ENCODE data around the gene FREM1. TPM values are rescaled to one million over a fixed set of nuclear protein-coding genes. Genes with fewer than 3 reads are reported as not detected.

The FREM1 gene
- total and polyA plus RNA-seq, 8 donors: 4.6 to 19.8 (median 8.2) TPM

DNA sequence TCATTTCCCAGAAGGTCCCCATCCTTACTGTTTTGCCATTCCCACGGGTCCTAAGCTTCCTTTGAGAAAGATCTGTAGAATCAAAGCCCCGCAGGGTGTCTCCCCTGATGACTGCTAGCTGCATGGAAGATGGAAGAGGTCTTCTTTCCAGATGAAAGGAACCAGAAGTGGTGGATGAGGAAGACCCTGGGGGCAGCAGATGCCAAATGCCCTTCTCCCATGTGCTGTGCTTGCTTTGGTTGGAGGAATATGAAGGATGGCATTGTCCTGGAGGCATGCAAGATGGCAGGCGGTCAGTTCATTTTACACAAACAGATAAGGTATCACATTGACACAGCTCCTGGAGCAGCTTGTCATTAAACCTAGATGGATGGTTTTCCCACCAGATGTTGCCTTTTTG, 161.9 kb downstream of the FREM1 start:
- DNase-seq: no peak
- WGBS, 2 donors: 90 to 92% methylated on average over 3 of the region's 3 CpGs
- no peak for FAIRE-seq
- Histone ChIP-seq H3K4me1 (no peaks in the 10 kb centered on the region), H3K27me3 (no peaks in the 10 kb centered on the region), H3K36me3 (peaks cover 0 to 38% (median 7%) of the 10 kb centered on the region in 3 donors), H3K27ac (no peak overlapping the region), H3K4me3 (no peak overlapping the region), H3K9me3 (no peaks in the 10 kb centered on the region)
- no peak for ATAC-seq
- TF ChIP-seq, protein P1, sequence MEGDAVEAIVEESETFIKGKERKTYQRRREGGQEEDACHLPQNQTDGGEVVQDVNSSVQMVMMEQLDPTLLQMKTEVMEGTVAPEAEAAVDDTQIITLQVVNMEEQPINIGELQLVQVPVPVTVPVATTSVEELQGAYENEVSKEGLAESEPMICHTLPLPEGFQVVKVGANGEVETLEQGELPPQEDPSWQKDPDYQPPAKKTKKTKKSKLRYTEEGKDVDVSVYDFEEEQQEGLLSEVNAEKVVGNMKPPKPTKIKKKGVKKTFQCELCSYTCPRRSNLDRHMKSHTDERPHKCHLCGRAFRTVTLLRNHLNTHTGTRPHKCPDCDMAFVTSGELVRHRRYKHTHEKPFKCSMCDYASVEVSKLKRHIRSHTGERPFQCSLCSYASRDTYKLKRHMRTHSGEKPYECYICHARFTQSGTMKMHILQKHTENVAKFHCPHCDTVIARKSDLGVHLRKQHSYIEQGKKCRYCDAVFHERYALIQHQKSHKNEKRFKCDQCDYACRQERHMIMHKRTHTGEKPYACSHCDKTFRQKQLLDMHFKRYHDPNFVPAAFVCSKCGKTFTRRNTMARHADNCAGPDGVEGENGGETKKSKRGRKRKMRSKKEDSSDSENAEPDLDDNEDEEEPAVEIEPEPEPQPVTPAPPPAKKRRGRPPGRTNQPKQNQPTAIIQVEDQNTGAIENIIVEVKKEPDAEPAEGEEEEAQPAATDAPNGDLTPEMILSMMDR (IDR thresholded peaks at IDR 0.05): no peak
- intact Hi-C loops (cut with DNase I): no loop called here

DNA sequence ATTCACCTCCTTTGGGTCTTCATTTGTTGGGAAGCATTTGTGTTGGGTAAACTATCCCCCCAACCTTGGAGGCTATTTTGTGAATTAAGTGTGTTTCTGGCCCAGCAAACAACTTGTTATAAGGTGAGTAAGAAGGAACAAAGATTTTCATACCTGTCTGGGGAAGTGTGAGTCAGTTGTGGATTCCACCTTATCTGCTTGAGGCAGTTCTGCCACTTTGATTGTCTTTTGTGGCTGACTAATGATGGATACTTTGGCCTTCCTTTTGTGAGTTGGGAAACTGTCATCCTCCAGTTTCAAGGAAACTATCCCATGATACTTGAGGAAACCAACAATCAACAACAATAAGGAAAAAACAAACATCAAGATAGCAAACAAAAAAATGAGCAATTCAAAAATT, 163.1 kb downstream of the FREM1 start:
- ATAC-seq (no peak), FAIRE-seq (no peak), DNase-seq (no peak)
- no peak overlapping the region for H3K27ac ChIP-seq
- no peak overlapping the region for H3K4me3 ChIP-seq
- TF ChIP-seq, protein P1 (IDR thresholded peaks at IDR 0.05): no peak
- H3K27me3 ChIP-seq: no peaks in the 10 kb centered on the region
- H3K4me1 ChIP-seq: no peaks in the 10 kb centered on the region
- H3K36me3 ChIP-seq: peaks cover 0 to 38% (median 7%) of the 10 kb centered on the region in 3 donors
- intact Hi-C loops (cut with DNase I): no loop called here
- no peaks in the 10 kb centered on the region for H3K9me3 ChIP-seq

DNA sequence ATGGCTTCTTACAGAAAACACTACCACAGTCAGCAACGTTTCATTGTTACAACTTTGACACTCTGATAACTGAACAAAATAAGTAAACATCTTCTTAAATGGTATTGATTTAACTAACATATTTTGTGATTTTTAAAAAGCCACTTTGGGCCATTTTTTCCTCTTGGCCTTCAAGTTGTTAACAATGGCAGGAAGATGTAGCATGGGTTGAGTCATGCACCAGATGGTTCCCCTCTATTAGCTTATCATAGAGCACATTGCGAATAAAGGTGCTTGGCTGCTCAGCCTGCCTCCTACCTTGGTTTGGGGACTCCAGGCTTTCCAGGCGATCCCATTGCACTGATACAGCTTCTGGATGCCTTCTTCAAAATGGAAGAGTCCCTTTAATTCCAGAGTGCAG, 163.6 kb downstream of the FREM1 start:
- Histone ChIP-seq H3K9me3 (no peaks in the 10 kb centered on the region), H3K4me1 (no peaks in the 10 kb centered on the region), H3K27me3 (no peaks in the 10 kb centered on the region), H3K36me3 (peaks cover 0 to 38% (median 7%) of the 10 kb centered on the region in 3 donors), H3K4me3 (no peak overlapping the region), H3K27ac (no peak overlapping the region)
- intact Hi-C loops (cut with DNase I): no loop called here
- ATAC-seq: no peak
- no peak for FAIRE-seq
- WGBS, 2 donors: 85 to 86% methylated on average over 3 of the region's 3 CpGs
- TF ChIP-seq, protein P1 (IDR thresholded peaks at IDR 0.05): no peak
- no peak for DNase-seq

DNA sequence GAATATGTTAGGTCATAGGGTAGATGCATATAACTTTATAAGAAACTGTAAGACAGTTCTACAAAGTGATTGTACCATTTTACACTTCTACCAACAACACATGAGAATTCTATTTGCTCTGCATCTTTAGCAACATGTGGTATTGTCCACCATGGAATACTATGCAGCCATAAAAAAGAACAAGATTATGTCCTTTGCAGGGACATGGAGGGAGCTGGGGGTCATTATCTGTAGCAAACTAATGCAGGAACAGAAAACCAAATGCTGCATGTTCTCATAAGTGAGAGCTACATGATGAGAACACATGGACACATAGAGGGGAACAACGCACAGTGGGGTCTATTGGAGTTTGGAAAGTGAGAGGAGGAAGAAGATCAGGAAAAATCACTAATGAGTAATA, 165.5 kb downstream of the FREM1 start:
- TF ChIP-seq, protein P1 (IDR thresholded peaks at IDR 0.05): no peak
- FAIRE-seq: no peak
- intact Hi-C loops (cut with DNase I): no loop called here
- Histone ChIP-seq H3K4me3 (no peak overlapping the region), H3K36me3 (peaks cover 0 to 32% (median 7%) of the 10 kb centered on the region in 3 donors), H3K4me1 (no peaks in the 10 kb centered on the region), H3K27me3 (no peaks in the 10 kb centered on the region), H3K9me3 (no peaks in the 10 kb centered on the region), H3K27ac (no peak overlapping the region)
- no peak for DNase-seq
- ATAC-seq: no peak
- WGBS, 2 donors: 98 to 100% methylated on average over 1 of the region's 1 CpG

DNA sequence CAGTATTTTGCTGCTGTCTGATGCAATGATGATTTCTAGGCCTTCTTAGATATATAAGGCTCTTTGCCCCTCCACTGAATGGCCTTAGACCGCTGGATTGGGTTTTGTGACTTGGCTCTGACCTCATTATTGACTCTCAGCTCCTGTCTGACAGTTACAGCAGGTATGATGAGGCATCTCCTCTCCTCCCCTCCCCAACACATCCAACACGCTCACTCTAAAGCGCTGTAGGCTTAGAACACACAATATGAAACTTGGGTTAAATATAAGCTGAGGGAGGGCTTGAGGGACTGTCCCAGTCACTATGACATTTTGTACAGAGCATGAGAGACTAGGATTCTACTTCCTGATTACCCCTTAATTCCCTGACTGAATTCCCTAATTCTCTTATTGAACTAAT, 168.9 kb downstream of the FREM1 start:
- 93% methylated on average over 3 of the region's 3 CpGs for WGBS, 2 donors
- intact Hi-C loops (cut with DNase I): no loop called here

More for the DNA sequence above, 168.9 kb downstream of the FREM1 start:
- Histone ChIP-seq H3K36me3 (peaks cover 0 to 26% (median 0%) of the 10 kb centered on the region in 3 donors), H3K27ac (no peak overlapping the region), H3K4me3 (no peak overlapping the region), H3K9me3 (no peaks in the 10 kb centered on the region), H3K4me1 (no peaks in the 10 kb centered on the region), H3K27me3 (no peaks in the 10 kb centered on the region)
- FAIRE-seq (no peak), DNase-seq (no peak), ATAC-seq (no peak)
- TF ChIP-seq, protein P1 (IDR thresholded peaks at IDR 0.05): no peak
